ENCODE results near the gene CCDC68. TPM values are rescaled to one million over a fixed set of nuclear protein-coding genes. Genes with fewer than 3 reads are reported as not detected.

The CCDC68 gene
- total RNA-seq, 1 donor from 2014 or later = 15.8 TPM

DNA sequence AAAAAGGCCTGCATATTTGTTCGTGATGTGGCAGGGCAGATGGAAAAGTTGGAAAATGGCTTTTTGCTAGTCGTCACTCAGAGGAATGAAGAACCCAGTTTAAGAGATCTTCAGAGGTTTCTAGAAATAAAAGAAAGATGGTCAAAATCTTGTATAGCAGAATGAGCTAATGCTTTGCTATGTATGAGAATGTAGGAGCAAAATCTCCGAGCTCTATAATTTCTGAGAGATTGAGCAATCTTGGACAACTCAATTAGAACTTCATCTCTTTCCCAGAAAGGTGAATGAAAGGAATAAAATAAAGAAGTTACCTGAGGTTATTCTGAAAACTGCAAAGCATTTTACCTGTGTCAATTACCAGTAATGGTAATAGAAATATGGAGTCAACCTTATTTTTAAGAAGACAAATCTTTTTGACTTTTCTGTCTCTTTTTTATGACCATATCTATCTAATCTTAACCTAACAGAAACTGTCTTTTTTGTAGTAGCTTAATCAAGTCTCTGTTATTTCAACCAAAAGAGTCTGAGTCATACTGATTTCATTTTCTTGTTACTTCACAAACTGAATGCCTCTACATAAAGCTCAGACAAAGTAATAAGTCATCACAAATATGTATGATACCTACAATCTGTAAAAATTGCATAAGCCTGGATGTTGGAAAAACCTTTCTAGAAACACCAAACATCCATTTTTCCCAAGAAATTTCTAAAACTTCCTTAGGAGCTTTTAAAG lies 32.5 kb downstream of the CCDC68 start:
- TF ChIP-seq, protein P1, sequence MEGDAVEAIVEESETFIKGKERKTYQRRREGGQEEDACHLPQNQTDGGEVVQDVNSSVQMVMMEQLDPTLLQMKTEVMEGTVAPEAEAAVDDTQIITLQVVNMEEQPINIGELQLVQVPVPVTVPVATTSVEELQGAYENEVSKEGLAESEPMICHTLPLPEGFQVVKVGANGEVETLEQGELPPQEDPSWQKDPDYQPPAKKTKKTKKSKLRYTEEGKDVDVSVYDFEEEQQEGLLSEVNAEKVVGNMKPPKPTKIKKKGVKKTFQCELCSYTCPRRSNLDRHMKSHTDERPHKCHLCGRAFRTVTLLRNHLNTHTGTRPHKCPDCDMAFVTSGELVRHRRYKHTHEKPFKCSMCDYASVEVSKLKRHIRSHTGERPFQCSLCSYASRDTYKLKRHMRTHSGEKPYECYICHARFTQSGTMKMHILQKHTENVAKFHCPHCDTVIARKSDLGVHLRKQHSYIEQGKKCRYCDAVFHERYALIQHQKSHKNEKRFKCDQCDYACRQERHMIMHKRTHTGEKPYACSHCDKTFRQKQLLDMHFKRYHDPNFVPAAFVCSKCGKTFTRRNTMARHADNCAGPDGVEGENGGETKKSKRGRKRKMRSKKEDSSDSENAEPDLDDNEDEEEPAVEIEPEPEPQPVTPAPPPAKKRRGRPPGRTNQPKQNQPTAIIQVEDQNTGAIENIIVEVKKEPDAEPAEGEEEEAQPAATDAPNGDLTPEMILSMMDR (IDR thresholded peaks at IDR 0.05) = no peak
- H3K27ac ChIP-seq = no peak overlapping the region
- no peak overlapping the region for H3K4me3 ChIP-seq
- intact Hi-C loops (cut with DNase I) = no loop called here
- no peaks in the 10 kb centered on the region for H3K4me1 ChIP-seq
- no peaks in the 10 kb centered on the region for H3K27me3 ChIP-seq
- DNase-seq (ENCODE audit: low spot score in 2 of 2) = no peak
- H3K9me3 ChIP-seq = no peaks in the 10 kb centered on the region
- no peaks in the 10 kb centered on the region for H3K36me3 ChIP-seq

DNA sequence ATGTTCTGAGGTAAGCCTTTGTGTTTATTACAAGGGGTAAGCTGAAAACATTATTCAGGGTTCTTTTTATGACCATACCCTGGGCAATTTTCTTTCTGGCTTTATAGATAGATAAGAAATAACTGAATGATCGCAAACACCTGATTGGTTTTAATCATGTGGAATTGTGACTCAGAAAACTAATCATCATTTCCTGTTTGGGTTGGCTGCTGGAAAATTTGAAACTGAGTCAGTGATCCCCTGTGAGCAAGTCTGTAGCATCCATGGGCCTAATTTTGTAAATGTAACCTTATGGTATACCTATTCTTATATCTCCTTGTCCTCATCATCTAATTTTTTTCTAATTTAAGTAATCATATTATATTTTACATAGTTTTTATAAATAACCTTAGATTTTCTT lies 34.3 kb downstream of the CCDC68 start:
- intact Hi-C loops (cut with DNase I) = no loop called here

DNA sequence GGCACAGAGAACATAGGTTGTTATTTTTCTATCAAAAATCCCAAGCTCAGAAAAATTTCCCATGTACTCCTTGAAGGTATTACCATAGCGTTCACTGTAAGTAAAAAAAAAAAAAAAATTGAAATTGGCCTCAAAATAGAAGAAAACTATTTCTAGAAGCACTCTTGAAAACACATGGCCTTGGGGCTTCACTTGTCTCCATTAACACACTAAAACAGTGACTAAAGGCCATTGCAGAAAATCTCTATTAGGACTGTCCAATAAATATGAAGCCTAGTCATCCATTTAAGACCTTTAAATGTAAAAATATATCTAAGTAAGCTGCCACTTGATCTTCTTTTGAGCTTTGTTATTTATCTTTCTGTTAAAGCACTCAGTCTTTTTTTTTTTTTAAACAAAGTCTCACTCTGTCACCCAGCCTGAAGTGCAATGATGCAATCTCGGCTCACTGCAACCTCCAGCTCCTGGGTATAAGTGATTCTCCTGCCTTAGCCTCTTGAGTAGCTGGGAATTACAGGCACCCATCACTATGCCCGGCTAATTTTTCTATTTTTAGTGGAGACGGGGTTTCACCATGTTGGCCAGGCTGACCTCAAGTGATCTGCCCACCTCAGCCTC lies 35.8 kb downstream of the CCDC68 start:
- H3K27me3 ChIP-seq = no peaks in the 10 kb centered on the region
- no peak overlapping the region for H3K4me3 ChIP-seq
- H3K9me3 ChIP-seq = no peaks in the 10 kb centered on the region
- no peak for DNase-seq (ENCODE audit: low spot score in 2 of 2)
- H3K36me3 ChIP-seq = no peaks in the 10 kb centered on the region
- intact Hi-C loops (cut with DNase I) = no loop called here
- H3K27ac ChIP-seq = no peak overlapping the region
- H3K4me1 ChIP-seq = no peaks in the 10 kb centered on the region
- TF ChIP-seq, protein P1 (IDR thresholded peaks at IDR 0.05) = no peak

More for the DNA sequence above, 34.3 kb downstream of the CCDC68 start:
- Histone ChIP-seq H3K4me1 (no peaks in the 10 kb centered on the region), H3K4me3 (no peak overlapping the region), H3K27ac (no peak overlapping the region), H3K27me3 (no peaks in the 10 kb centered on the region), H3K9me3 (no peaks in the 10 kb centered on the region), H3K36me3 (no peaks in the 10 kb centered on the region)
- TF ChIP-seq, protein P1 (IDR thresholded peaks at IDR 0.05) = no peak
- no peak for DNase-seq (ENCODE audit: low spot score in 2 of 2)

DNA sequence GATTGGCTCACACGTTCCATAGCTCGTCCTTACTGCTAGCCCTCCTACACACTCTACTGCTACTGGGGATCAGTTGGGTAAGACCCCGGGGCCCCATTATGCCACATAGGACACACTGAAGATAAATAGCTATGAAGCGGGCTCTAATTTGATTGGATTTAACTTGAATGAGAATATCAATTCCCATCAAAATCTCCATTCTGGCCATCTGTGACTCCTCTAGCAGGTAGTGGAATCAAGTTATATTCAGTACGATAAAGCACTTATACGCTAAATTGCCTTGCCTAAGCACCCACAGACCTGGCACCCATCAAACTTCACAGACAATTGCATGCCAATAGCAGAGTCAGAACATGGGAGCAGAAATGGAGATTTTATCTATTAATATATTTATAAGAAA lies 39.8 kb downstream of the CCDC68 start:
- TF ChIP-seq, protein P1 (IDR thresholded peaks at IDR 0.05) = no peak
- intact Hi-C loops (cut with DNase I) = no loop called here
- Histone ChIP-seq H3K27ac (no peak overlapping the region), H3K36me3 (no peaks in the 10 kb centered on the region), H3K4me1 (no peaks in the 10 kb centered on the region), H3K4me3 (no peak overlapping the region), H3K27me3 (no peaks in the 10 kb centered on the region), H3K9me3 (no peaks in the 10 kb centered on the region)
- DNase-seq (ENCODE audit: low spot score in 2 of 2) = no peak

DNA sequence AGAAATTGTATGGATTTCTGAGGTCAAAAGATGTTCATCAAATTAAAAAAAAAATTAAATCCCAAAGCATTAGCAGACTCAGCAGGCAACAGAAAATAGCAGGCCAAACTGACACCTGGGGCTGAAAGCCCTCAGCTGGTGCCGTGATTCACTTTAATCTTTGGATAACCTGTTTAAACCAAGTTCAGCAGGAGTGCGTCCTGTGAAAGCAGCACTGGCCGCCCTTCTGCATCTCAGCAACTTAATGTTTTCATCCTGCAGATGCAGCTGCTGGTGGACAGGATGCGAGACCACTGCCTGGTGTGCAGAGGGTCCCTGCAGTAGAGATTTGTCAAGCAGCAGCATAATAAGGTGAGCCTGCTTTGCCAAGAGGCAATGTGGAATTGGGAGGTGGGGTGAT lies 41.2 kb downstream of the CCDC68 start:
- Histone ChIP-seq H3K4me3 (no peak overlapping the region), H3K4me1 (no peaks in the 10 kb centered on the region), H3K27ac (no peak overlapping the region), H3K27me3 (no peaks in the 10 kb centered on the region), H3K36me3 (no peaks in the 10 kb centered on the region), H3K9me3 (no peaks in the 10 kb centered on the region)
- no peak for DNase-seq (ENCODE audit: low spot score in 2 of 2)
- TF ChIP-seq, protein P1 (IDR thresholded peaks at IDR 0.05) = no peak
- intact Hi-C loops (cut with DNase I) = no loop called here

Data from ascending aorta (tissue), 2 donors.